Activated CD8-positive, alpha-beta memory T cell treated with anti-CD3 and anti-CD28 coated beads for 1 hour (primary cell): ENCODE results near the gene MYL10.

Experiments used
- DNase-seq, 2 donors: peaks; one replicate each; pipeline ENCODE4 v3.0.0-alpha.2; 2020; ENCODE audit warnings: low read depth in 1 of 2; ENCODE audit errors: extremely low read depth in 1 of 2

The MYL10 gene

DNA sequence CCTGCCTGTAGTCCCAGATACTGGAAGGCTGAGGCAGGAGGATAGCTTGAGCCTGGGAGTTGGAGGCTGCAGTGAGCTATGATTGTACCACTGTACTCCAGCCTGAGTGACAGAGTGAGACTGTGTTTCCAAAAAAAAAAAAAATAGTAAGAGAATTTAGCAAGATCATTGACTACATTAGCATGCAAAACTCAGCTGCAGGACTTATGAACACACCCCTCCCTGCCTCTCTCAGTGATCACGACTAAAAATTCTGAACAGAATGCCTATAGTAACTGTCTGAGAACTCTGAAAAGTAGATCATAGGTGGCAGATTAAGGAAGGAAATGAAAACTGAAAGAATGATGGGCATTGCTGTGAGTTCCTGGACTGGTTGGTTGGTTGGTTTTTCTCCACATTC lies 50.5 kb downstream of the MYL10 start:
- DNase-seq = no peak

DNA sequence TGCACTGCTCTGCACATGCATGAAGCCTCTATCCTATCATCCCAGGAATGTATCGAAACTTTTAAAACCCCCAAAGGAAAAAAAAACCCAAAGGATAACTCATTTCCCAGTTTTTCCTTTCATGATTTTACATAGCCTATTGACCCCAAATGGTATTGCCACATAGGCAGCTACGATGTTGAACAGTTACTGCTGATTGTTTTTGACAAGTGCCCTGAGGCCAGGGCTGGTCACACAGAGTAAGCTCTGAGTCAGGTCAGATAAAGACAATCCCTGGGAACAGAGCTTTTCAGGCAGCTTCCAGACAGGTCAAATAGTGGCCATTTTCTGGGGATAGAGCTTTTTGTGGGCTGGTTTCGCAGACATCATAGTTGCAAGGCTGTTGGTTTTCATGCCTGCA lies 52.1 kb downstream of the MYL10 start:
- no peak for DNase-seq

DNA sequence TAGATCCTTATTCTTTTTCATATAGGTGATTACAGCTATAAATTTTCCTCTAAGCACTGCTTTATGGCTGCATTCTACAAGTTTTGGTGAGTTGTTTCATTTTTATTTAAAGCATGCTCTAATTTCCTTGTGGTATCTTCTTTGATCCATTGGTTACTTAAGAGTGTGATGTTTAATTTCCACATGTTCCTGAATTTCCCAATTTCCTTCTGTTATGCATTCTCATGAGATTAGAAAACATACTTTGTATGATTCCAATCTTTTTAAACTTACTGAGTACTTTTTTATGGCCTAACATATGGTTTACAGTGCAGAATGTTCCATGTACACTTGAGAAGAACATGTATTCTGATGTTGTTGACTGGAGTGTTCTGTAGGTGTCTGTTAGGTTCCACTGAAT lies 53.4 kb downstream of the MYL10 start:
- no peak for DNase-seq

DNA sequence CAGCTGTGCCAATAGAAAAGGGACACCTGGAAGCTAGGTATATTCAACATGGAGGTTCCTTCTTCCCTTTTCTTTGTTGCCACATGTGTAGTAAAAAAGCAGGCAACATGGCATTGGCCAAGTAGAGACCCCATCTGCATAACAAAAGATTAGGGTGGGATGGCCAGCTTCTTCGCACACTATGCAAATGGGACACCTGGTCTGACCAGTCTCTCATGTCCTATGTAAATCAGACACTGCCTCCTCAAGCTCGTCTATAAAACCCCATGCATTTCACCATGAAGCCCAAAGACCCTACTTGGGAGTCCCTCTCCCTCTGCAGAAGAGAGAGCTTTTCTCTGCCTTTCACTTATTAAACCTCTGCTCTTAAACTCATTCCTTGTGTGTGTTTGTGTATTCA lies 53.9 kb downstream of the MYL10 start:
- DNase-seq = no peak

DNA sequence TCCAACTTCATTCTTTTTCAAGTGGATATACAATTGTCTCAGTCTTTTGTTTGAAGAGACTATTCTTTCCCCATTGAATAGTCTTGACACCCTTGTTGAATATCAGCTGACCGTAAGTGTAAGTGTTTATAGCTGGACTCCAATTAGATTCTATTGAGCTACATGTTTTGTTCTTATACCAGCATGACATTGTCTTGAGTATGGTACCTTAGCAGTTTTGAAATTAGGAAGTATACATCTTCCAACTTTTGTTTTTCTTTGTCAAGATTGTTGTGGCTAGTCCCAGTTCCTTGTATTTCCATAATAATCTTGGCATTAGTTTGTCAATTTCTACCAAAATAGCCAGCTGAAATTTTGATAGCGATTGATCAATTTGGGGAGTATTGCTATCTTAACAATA lies 56.9 kb downstream of the MYL10 start:
- DNase-seq = no peak

DNA sequence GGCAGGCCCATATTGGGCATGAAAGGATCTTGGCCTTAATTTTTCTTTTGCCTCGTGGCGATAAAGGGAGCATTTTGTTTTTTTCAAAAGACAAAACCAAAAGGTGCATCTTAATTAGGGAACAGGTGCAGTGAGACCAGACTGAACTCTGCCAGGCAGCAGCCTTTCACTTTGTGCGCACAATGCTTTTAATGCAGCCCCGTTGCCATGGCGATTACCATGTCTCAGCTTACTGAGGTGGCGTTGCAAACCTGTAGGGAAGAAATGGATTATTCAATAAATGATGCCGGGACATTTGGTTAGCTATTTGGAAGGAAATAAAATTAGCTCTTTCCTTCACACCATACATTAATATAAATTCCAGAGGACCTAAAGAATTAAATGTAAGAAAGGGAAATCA lies 61.9 kb downstream of the MYL10 start:
- no peak for DNase-seq

DNA sequence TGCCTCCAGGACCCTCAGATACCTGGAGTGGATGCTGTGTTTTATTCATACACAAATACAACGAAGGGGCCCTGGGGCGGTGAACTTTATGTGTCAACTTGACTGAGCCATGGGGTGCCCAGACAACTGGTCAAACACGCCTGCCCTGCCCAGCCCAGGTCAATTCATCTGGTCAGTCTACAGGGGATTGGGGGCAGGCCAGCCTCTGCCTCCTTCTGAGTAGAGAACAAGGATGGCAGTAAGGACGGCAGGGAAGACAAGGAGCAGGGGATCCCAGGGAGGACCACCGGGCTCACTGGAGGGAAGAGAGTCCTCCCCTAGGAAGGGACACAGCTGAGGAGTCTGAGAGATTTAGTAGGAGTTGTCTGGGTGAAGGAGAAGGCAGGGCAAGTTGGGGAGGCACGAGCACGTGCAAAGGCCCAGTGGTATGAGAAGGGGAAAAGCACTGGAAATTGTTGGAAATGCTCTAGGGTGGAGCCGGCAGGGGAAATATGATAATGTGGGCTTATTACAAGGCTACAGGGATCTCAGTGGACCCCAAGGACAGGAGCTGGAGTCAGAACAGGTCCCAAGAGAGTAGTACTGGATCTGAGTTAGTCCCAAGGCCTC lies 63.4 kb downstream of the MYL10 start:
- no peak for DNase-seq

DNA sequence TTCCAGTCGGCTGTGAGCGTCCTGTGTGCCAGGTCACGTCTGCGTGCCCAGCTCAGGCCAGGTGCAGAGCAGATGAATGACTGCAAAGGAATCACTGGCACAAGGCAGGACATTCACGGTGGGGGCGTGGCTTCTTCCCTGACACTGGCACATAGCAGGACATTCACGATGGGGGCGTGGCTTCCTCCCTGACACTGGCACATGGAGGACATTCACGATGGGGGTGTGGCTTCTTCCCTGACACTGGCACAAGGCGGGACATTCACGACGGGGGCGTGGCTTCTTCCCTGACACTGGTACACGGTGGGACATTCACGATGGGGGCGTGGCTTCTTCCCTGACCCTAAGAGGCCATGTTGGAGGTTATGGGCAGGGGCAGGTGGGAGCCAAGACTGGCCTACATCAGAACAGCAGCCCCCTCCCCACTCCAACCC lies 64.3 kb downstream of the MYL10 start:
- no peak for DNase-seq

DNA sequence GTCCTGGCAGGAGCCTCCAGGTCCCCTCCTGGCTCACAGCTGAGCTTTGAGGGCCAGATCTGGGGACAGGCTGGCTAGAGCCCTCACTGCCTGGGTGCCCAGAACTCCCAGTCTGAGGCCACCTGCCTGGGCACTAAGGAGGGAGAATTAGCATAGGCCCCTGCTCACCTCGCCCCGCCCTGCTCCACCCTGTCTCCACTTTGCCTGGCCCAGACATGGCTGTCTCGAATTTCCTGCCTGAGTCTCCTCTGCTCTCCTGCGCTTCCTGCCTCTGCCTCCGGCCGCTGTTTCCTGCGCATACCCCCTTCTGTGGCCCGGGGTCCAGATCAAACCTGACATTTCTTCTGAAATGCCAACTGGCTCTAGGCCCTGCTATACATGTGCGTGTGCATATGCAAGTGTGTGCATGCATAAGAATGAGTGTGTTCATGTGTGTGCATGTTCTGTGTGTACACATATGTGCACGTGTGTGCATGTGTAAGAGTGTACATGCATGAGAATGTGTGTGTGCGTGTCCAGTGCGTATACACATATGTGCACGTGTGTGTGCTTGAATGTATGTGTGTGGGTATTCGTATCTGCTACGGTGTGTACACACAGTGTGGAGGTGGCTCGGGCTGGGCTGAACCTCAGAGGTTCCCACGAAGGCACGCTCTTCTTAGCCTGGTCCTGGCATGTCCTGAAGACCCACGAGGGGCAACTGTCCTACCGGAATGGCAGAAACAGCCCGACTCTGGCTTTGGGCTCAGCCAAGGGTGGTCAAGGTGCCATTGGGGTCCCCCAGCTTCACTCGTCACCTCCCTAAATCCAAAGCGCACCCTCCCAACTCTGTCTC lies 64.9 kb downstream of the MYL10 start:
- no peak for DNase-seq
